B cell (primary cell): ENCODE measurements around the gene REPS2. TPM values are rescaled to one million over a fixed set of nuclear protein-coding genes. Genes with fewer than 3 reads are reported as not detected.

ENCODE experiments used
- ATAC-seq: fragments of 200-7000 bp; cut with Tn5 transposase; one replicate; pipeline ENCODE4 v1.10.0; 2021; ENCODE audit warnings: low read depth, mild to moderate bottlenecking, moderate number of reproducible peaks, moderate library complexity
- CTCF ChIA-PET: fragments of 350-600 bp; sonication (Branson Sonifier 250); formaldehyde crosslinking; loops from one replicate; lab custom pipeline; 2021; ENCODE audit warnings: antibody characterized with exemption, inconsistent platforms; lab: Charles Lee
- POLR2A ChIA-PET: fragments of 350-600 bp; sonication (Branson Sonifier 250); formaldehyde crosslinking; loops from one replicate; lab custom pipeline; 2021; ENCODE audit warnings: antibody characterized with exemption; lab: Charles Lee
- DNase-seq: peaks from one replicate; pipeline ENCODE4 v3.0.0; 2013
- H2AFZ ChIP-seq: 2 replicates; pipeline ENCODE4 v1.6.1; 2012; ENCODE audit warnings: mild to moderate bottlenecking, low read depth, low read length; ENCODE audit not compliant: insufficient read depth, poor library complexity, severe bottlenecking
- H3K27ac ChIP-seq, 2 donors: 1 replicate in 1 of 2; 2 replicates in 1 of 2; pipeline ENCODE4 v1.5.1; 2012 to 2013; ENCODE audit warnings: low read length in 2 of 2, mild to moderate bottlenecking in 2 of 2, moderate library complexity in 1 of 2
- H3K27me3 ChIP-seq, 4 experiments: fragments of 200-600 bp in 1 of 4; sonication (generic) in 1 of 4; replicated peaks in 1 of 4; 1 replicate in 2 of 4; 2 replicates in 2 of 4; pipeline versions ENCODE4 v1.6.1 to v1.7.0; 2013 to 2016; ENCODE audit warnings: low read length in 3 of 4, mild to moderate bottlenecking in 2 of 4, mixed read lengths in 1 of 4, moderate library complexity in 1 of 4; ENCODE audit not compliant: insufficient read depth in 4 of 4, control insufficient read depth in 3 of 4; ENCODE audit errors: control extremely low read depth in 1 of 4
- H3K36me3 ChIP-seq, 2 experiments: replicated peaks in 1 of 2; 1 replicate in 1 of 2; 2 replicates in 1 of 2; pipeline versions ENCODE4 v1.6.1 to v1.7.1; 2013; ENCODE audit warnings: low read length in 1 of 2; ENCODE audit not compliant: insufficient read depth in 2 of 2, control insufficient read depth in 1 of 2; ENCODE audit errors: control extremely low read depth in 1 of 2, extremely low read depth in 1 of 2
- H3K4me1 ChIP-seq, 2 donors: fragments of 200-600 bp in 1 of 2; sonication (generic) in 1 of 2; 1 replicate in 1 of 2; 2 replicates in 1 of 2; pipeline versions ENCODE4 v1.5.1 to v1.6.1; 2013 to 2017; ENCODE audit warnings: low read length in 2 of 2; ENCODE audit not compliant: control insufficient read depth in 2 of 2, insufficient read depth in 2 of 2
- H3K4me2 ChIP-seq: replicated peaks from 2 replicates; pipeline ENCODE3; 2012; ENCODE audit warnings: mild to moderate bottlenecking, low read depth, low read length; ENCODE audit not compliant: poor library complexity, severe bottlenecking
- H3K4me3 ChIP-seq, 5 experiments: fragments of 200-600 bp in 1 of 5; sonication (generic) in 1 of 5; 1 replicate in 3 of 5; 2 replicates in 2 of 5; pipeline versions ENCODE4 v1.5.1 to v1.7.0; 2011 to 2016; ENCODE audit warnings: low read length in 4 of 5, mild to moderate bottlenecking in 4 of 5, low read depth in 2 of 5, control low read depth in 1 of 5, moderate library complexity in 1 of 5; ENCODE audit not compliant: insufficient read depth in 1 of 5; ENCODE audit errors: control extremely low read depth in 1 of 5, extremely low read depth in 1 of 5
- H3K79me2 ChIP-seq: fragments of 200-600 bp; sonication (generic); one replicate; pipeline ENCODE4 v1.6.0; 2016; ENCODE audit warnings: low read length; ENCODE audit not compliant: control insufficient read depth, insufficient read depth
- H3K9ac ChIP-seq: fragments of 200-600 bp; sonication (generic); 2 replicates; pipeline ENCODE4 v1.6.1; 2017; ENCODE audit warnings: mild to moderate bottlenecking, low read length, moderate library complexity
- H3K9me3 ChIP-seq, 3 donors: one replicate each; pipeline versions ENCODE4 v1.6.1 to v1.7.1; 2013; ENCODE audit warnings: low read length in 2 of 3; ENCODE audit not compliant: control insufficient read depth in 2 of 3, insufficient read depth in 1 of 3; ENCODE audit errors: control extremely low read depth in 1 of 3
- H4K20me1 ChIP-seq: 2 replicates; pipeline ENCODE4 v1.6.0; 2012; ENCODE audit warnings: mild to moderate bottlenecking, low read length; ENCODE audit not compliant: insufficient read depth, control insufficient read depth, poor library complexity, severe bottlenecking
- H3K27ac Mint-ChIP-seq: one replicate; pipeline ENCODE4 v1.8.0; 2021; ENCODE audit warnings: mixed read lengths
- H3K27me3 Mint-ChIP-seq: one replicate; pipeline ENCODE4 v1.8.0; 2021; ENCODE audit warnings: mixed read lengths
- H3K4me1 Mint-ChIP-seq: one replicate; pipeline ENCODE4 v1.8.0; 2021; ENCODE audit warnings: mixed read lengths
- H3K4me3 Mint-ChIP-seq: one replicate; pipeline ENCODE4 v1.8.0; 2021; ENCODE audit warnings: mixed read lengths
- H3K9me3 Mint-ChIP-seq: one replicate; pipeline ENCODE4 v1.8.0; 2022; ENCODE audit warnings: mixed read lengths; ENCODE audit not compliant: insufficient read depth
- CTCF ChIP-seq: fragments of 200-600 bp; IDR thresholded peaks from one replicate; pipeline ENCODE4 v1.8.0; 2022; ENCODE audit warnings: antibody characterized with exemption, mild to moderate bottlenecking
- EZH2 ChIP-seq: IDR thresholded peaks from 2 replicates; pipeline ENCODE4 v1.6.1; 2012; ENCODE audit warnings: borderline replicate concordance, low read depth, mild to moderate bottlenecking, moderate library complexity, low read length; ENCODE audit not compliant: insufficient read depth, poor library complexity, severe bottlenecking
- WGBS: methylation state at CpG from one replicate; pipeline ENCODE4 v1.1.5; 2013; ENCODE audit warnings: missing lambda C conversion rate; ENCODE audit not compliant: insufficient coverage; 5-methylcytosine and 5-hydroxymethylcytosine counted together
- intact Hi-C: fragments of 100-400 bp; cut with micrococcal nuclease; formaldehyde crosslinking; loops from one replicate; pipeline ENCODE4 v1.10.0; 2022
- polyA plus RNA-seq: library from polyadenylated mRNA; depleted of rRNA; stranded (reverse); fragments of >200 nt; gene quantifications from 2 replicates; pipeline ENCODE4 v1.2.3, GENCODE V29; 2012
- total RNA-seq, 2 donors: library from RNA; stranded (reverse); fragments of 120-200 nt in 1 of 2; gene quantifications; 1 replicate in 1 of 2; 2 replicates in 1 of 2; pipeline versions ENCODE4 v1.2.3 to v1.2.4, GENCODE V29; 2013 to 2022

REPS2 gene
- total and polyA plus RNA-seq, 2 donors (not counting 1 experiment from before 2014, with no cell fraction given) = 1.1 to 4.9 TPM

- no peaks in the 10 kb centered on the region for H3K9me3 ChIP-seq
- no peak for TF ChIP-seq EZH2
- TF ChIP-seq CTCF = no peak
- peaks cover 7% of the 10 kb centered on the region for H3K4me1 Mint-ChIP-seq
- H3K27ac Mint-ChIP-seq = no peak overlapping the region
- no peak overlapping the region for H3K4me3 Mint-ChIP-seq
- DNase-seq (no peak), ATAC-seq (no peak)
- ChIA-PET POLR2A (no interaction called here), CTCF (no interaction called here)
- H3K27me3 Mint-ChIP-seq = no peaks in the 10 kb centered on the region
- 83% methylated on average over 1 of the region's 3 CpGs for WGBS
- no peaks in the 10 kb centered on the region for H4K20me1 ChIP-seq
- H3K9ac ChIP-seq = no peak overlapping the region
- H2AFZ ChIP-seq = no peak overlapping the region
- H3K79me2 ChIP-seq = no peaks in the 10 kb centered on the region
- H3K36me3 ChIP-seq = no peaks in the 10 kb centered on the region
- intact Hi-C loops = no loop called here
- no peak overlapping the region for H3K27ac ChIP-seq
- no peaks in the 10 kb centered on the region for H3K9me3 Mint-ChIP-seq
- H3K4me1 ChIP-seq = no peaks in the 10 kb centered on the region
- no peak overlapping the region for H3K4me2 ChIP-seq
- peak overlapping the region in 1 of 5 experiments; percentile 0 for H3K4me3 ChIP-seq
- no peaks in the 10 kb centered on the region for H3K27me3 ChIP-seq
Measured at GRCh38 chrX:17005712-17006368, 59.4 kb downstream of the REPS2 start.

- Histone ChIP-seq H3K9me3 (no peaks in the 10 kb centered on the region), H3K27me3 (no peaks in the 10 kb centered on the region), H3K36me3 (no peaks in the 10 kb centered on the region), H3K4me3 (peak overlapping the region in 1 of 5 experiments; percentile 0), H3K4me2 (no peak overlapping the region), H2AFZ (no peak overlapping the region), H4K20me1 (no peaks in the 10 kb centered on the region), H3K9ac (no peak overlapping the region), H3K4me1 (no peaks in the 10 kb centered on the region), H3K27ac (no peak overlapping the region), H3K79me2 (no peaks in the 10 kb centered on the region)
- CTCF ChIA-PET = interaction anchor here (0.6 kb wide), 1 partner anchor 39 kb away, joined by 3 read pairs; no protein-coding TSS in a partner anchor
- Mint-ChIP-seq H3K4me1 (no peaks in the 10 kb centered on the region), H3K27me3 (no peaks in the 10 kb centered on the region), H3K27ac (no peak overlapping the region), H3K9me3 (no peaks in the 10 kb centered on the region), H3K4me3 (no peak overlapping the region)
- TF ChIP-seq CTCF = no peak
- no peak for ATAC-seq
- no peak for DNase-seq
- WGBS = 89% methylated on average over 3 of the region's 8 CpGs
- POLR2A ChIA-PET = no interaction called here
- intact Hi-C loops = no loop called here
Measured at GRCh38 chrX:17007134-17007768, 60.8 kb downstream of the REPS2 start.
